ENCODE data around the gene KAT8. TPM values are rescaled to one million over a fixed set of nuclear protein-coding genes. Genes with fewer than 3 reads are reported as not detected.
"Not testable (repeated sequence)": the region's sequence is repeated elsewhere in the genome, so short reads cannot be mapped to it uniquely, and the experiment has no call there.

KAT8 gene
- total RNA-seq, 1 experiment from 2014 or later = 25.5 TPM

- DNase-seq (ENCODE audit: low read depth) = no peak
Observed at GRCh38 chr16:31131841-31132271, 14.4 kb downstream of the KAT8 start.

- DNase-seq (ENCODE audit: low read depth) = no peak
Observed at GRCh38 chr16:31132303-31132979, 15.0 kb downstream of the KAT8 start.

- no peak for DNase-seq (ENCODE audit: low read depth)
Observed at GRCh38 chr16:31133046-31133501, 15.6 kb downstream of the KAT8 start.

- DNase-seq (ENCODE audit: low read depth) = no peak
Observed at GRCh38 chr16:31134091-31134571, 16.7 kb downstream of the KAT8 start.

GRCh38 chr16:31134625-31135534, 17.4 kb downstream of the KAT8 start:
- DNase-seq (ENCODE audit: low read depth) = no peak

- no peak for DNase-seq (ENCODE audit: low read depth)
Observed at GRCh38 chr16:31135535-31136286, 18.2 kb downstream of the KAT8 start, which contains the start of gene PRSS8. PRSS8 (minus strand) TSS chr16:31135727; CDS start chr16:31135498, 229 bp downstream.

- DNase-seq (ENCODE audit: low read depth) = no peak
Observed at GRCh38 chr16:31136287-31136662, 18.8 kb downstream of the KAT8 start.

GRCh38 chr16:31136822-31137499, 19.5 kb downstream of the KAT8 start:
- not testable (repeated sequence) for DNase-seq (ENCODE audit: low read depth)

GRCh38 chr16:31138621-31139578, 21.4 kb downstream of the KAT8 start:
- peak; percentile 28 for DNase-seq (ENCODE audit: low read depth)

GRCh38 chr16:31141071-31141469, 23.6 kb downstream of the KAT8 start:
- not testable (repeated sequence) for DNase-seq (ENCODE audit: low read depth)

- DNase-seq (ENCODE audit: low read depth) = no peak
Observed at GRCh38 chr16:31141489-31142108, 24.1 kb downstream of the KAT8 start.

GRCh38 chr16:31142109-31143010, 24.9 kb downstream of the KAT8 start:
- DNase-seq (ENCODE audit: low read depth) = peak; percentile 95

GRCh38 chr16:31143011-31143693, 25.7 kb downstream of the KAT8 start:
- no peak for DNase-seq (ENCODE audit: low read depth)

- no peak for DNase-seq (ENCODE audit: low read depth)
Observed at GRCh38 chr16:31143694-31144148, 26.3 kb downstream of the KAT8 start.

- peak; percentile 11 for DNase-seq (ENCODE audit: low read depth)
Observed at GRCh38 chr16:31144418-31144817, 27.0 kb downstream of the KAT8 start.

- no peak for DNase-seq (ENCODE audit: low read depth)
Observed at GRCh38 chr16:31145398-31145990, 28.0 kb downstream of the KAT8 start.

- DNase-seq (ENCODE audit: low read depth) = no peak
Observed at GRCh38 chr16:31147574-31147973, 30.1 kb downstream of the KAT8 start.
